OCI-LY3 (cell line): ENCODE results near the gene RGMB.
"Not testable (repeated sequence)": the region's sequence is repeated elsewhere in the genome, so short reads cannot be mapped to it uniquely, and the experiment has no call there.

Source experiments
- EZH2phosphoT487 ChIP-seq: fragments of 200-600 bp; shearing (Covaris generic); IDR thresholded peaks from 2 replicates; pipeline ENCODE4 v1.6.1; 2018; ENCODE audit warnings: antibody characterized with exemption, mixed run types, low read depth
- TF ChIP-seq, protein P1 (sequence below): fragments of 200-600, 300-600 bp; sonication (generic); IDR thresholded peaks from 2 replicates; pipeline ENCODE4 v1.5.1; 2014; ENCODE audit warnings: antibody characterized with exemption, low read length, low read depth

DNA sequence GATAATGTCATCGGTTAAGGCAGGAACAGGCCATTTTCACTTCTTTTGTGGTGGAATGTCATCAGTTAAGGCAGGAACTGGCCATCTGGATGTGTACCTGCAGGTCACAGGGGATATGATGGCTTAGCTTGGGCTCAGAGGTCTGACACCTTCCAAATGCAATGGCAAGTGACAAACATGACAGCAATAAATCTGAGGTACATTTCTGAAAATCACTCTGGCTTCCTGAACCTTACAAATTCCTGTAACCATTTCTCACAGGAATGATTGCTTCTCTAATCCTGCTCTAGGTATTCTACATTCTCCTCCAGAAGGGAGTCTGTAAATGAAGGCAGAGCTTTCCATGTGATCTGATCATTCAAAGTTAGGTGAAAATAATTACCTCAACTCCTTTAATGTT is 20.7 kb upstream of the RGMB start:
- not testable (repeated sequence) for TF ChIP-seq EZH2phosphoT487
- TF ChIP-seq, protein P1, sequence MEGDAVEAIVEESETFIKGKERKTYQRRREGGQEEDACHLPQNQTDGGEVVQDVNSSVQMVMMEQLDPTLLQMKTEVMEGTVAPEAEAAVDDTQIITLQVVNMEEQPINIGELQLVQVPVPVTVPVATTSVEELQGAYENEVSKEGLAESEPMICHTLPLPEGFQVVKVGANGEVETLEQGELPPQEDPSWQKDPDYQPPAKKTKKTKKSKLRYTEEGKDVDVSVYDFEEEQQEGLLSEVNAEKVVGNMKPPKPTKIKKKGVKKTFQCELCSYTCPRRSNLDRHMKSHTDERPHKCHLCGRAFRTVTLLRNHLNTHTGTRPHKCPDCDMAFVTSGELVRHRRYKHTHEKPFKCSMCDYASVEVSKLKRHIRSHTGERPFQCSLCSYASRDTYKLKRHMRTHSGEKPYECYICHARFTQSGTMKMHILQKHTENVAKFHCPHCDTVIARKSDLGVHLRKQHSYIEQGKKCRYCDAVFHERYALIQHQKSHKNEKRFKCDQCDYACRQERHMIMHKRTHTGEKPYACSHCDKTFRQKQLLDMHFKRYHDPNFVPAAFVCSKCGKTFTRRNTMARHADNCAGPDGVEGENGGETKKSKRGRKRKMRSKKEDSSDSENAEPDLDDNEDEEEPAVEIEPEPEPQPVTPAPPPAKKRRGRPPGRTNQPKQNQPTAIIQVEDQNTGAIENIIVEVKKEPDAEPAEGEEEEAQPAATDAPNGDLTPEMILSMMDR = not testable (repeated sequence)
